Adipocyte (in vitro differentiated cells): Measurements from ENCODE around the gene AMT.

Source experiments
- DNase-seq: peaks from one replicate; pipeline ENCODE4 v3.0.0-alpha.2; 2015; ENCODE audit warnings: low read depth
- H3K27me3 ChIP-seq: replicated peaks from 2 replicates; pipeline ENCODE4 v1.7.0; 2013; ENCODE audit warnings: mild to moderate bottlenecking, low read length, moderate library complexity; ENCODE audit not compliant: control insufficient read depth, insufficient read depth
- H3K36me3 ChIP-seq: 2 replicates; pipeline ENCODE4 v1.7.0; 2013; ENCODE audit warnings: low read length, mild to moderate bottlenecking, moderate library complexity; ENCODE audit not compliant: control insufficient read depth, insufficient read depth, severe bottlenecking
- H3K4me1 ChIP-seq: 2 replicates; pipeline ENCODE4 v1.7.0; 2013; ENCODE audit warnings: mild to moderate bottlenecking, low read length, moderate library complexity; ENCODE audit not compliant: control insufficient read depth, insufficient read depth
- H3K4me3 ChIP-seq: 2 replicates; pipeline ENCODE4 v1.7.0; 2013; ENCODE audit warnings: mild to moderate bottlenecking, low read length, moderate library complexity
- H3K9ac ChIP-seq: 2 replicates; pipeline ENCODE4 v1.7.0; 2013; ENCODE audit warnings: mild to moderate bottlenecking, low read length, moderate library complexity
- H3K9me3 ChIP-seq: 2 replicates; pipeline ENCODE4 v1.7.0; 2013; ENCODE audit warnings: mild to moderate bottlenecking, low read length, moderate library complexity; ENCODE audit not compliant: control insufficient read depth

Gene AMT

DNA sequence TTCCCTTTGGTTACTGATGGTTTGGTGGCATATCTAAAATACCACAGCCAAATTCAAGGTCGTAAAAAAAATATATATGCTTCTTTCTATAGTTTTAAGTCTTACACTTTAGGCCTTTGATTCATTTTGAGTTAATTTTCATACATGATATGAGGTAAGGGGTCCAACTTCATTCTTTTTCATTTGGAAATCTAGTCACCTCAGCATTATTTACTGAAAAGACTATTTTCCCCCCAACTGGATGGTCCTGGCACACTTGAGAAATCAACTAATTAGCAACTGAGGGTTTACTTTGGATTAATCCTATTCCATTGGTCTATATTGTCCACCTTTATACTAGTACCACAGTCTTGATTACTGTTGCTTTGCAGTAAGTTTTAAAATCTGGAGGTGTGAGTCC lies 36.7 kb downstream of the AMT start:
- H3K9ac ChIP-seq, result no peak overlapping the region
- no peak for DNase-seq
- H3K27me3 ChIP-seq, result no peaks in the 10 kb centered on the region
- no peak overlapping the region for H3K4me3 ChIP-seq
- peaks cover 11% of the 10 kb centered on the region for H3K4me1 ChIP-seq
- no peaks in the 10 kb centered on the region for H3K9me3 ChIP-seq
- peaks cover 5% of the 10 kb centered on the region for H3K36me3 ChIP-seq

DNA sequence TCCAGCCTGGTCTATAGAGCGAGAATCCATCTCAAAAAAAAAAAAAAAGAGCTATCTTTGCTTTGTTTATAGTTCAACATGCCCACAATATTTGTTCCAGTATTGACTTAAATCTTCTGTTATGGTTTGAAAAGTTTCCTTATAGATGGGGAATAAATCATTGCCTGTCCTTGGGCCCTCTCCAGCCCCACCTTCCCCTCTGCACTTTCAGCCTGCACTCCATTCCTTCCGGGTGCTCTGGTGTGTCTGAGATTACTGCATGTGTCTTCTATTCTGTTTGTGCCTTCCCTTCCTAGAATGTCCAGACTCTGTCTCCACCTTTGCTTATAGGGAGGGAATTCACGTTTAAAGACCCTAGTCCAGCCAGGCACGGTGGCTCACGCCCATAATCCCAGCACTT lies 38.9 kb downstream of the AMT start:
- Histone ChIP-seq H3K4me3 (no peak overlapping the region), H3K9ac (no peak overlapping the region), H3K4me1 (peaks cover 19% of the 10 kb centered on the region), H3K27me3 (no peaks in the 10 kb centered on the region), H3K36me3 (peaks cover 3% of the 10 kb centered on the region), H3K9me3 (no peaks in the 10 kb centered on the region)
- DNase-seq, result no peak

DNA sequence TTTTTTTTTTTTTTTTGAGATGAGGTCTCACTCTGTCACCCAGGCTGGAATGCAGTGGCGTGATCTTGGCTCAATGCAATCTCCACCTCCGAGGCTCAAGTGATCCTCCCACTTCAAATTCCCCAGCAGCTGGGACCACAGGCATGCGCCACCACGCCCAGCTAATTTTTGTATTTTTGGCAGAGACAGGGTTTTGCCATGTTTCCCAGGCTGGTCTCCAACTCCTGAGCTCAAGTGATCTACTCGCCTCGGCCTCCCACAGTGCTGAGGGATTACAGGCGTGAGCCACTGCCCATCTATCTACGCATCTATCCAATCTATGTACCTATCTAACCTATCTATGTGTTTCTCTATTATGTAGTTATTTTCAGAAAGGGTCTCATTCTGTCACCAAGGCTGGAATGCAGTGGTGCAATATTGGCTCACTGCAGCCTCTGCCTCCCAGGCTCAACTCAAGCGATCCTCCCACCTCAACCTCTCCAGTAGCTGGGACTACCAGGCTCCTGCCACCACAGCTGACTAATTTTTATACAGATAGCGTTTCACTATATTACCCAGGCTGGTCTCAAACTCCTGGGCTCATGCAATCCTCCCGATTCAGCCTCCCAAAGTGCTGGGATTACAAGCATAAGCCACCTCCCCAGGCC lies 43.9 kb downstream of the AMT start:
- Histone ChIP-seq H3K36me3 (peaks cover 22% of the 10 kb centered on the region), H3K4me3 (peak overlapping the region; percentile 65), H3K9ac (no peak overlapping the region), H3K27me3 (no peaks in the 10 kb centered on the region), H3K4me1 (peaks cover 16% of the 10 kb centered on the region), H3K9me3 (no peaks in the 10 kb centered on the region)
- peak; percentile 63 for DNase-seq

DNA sequence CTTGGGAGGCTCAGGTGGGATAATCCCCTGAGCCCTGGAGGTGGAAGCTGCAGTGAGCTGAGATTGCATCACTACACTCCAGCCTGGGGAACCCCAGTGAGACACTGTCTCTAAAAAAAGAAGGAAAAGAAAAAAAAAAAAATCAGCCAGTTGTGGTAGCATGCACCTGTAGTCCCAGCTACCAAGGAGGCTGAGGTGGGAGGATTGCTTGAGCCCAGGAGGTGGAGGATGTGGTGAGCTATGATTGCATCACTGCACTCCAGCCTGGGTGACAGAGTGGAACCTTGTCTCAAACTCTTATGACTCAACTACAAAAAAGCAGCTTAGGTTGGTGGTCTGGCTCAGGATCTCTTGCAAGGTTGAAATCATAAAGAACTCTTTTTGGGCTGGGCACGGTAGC lies 44.8 kb downstream of the AMT start:
- Histone ChIP-seq H3K27me3 (no peaks in the 10 kb centered on the region), H3K4me1 (peaks cover 16% of the 10 kb centered on the region), H3K9me3 (no peaks in the 10 kb centered on the region), H3K4me3 (no peak overlapping the region), H3K36me3 (peaks cover 31% of the 10 kb centered on the region), H3K9ac (no peak overlapping the region)
- DNase-seq, result peak; percentile 43

DNA sequence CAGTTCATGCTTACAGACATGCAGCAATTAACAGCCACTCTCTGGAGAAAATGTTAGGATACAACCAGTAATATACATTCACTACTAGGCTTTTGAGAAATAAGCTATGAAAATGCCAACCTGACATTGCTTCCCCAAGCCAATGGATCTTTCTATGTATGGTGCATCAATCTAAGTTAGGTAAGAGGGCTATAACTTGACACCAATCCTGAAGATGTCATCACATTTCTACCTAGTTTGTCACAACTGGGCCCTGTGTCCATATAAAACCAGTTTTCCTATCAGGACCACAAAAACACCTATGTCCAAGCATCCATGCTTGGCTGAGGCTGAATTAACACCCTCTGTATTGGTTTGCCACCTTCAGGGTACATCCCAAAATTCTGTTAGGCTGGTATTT lies 50.3 kb downstream of the AMT start:
- Histone ChIP-seq H3K4me3 (no peak overlapping the region), H3K9me3 (no peaks in the 10 kb centered on the region), H3K27me3 (no peaks in the 10 kb centered on the region), H3K9ac (no peak overlapping the region), H3K4me1 (no peaks in the 10 kb centered on the region), H3K36me3 (peaks cover 75% of the 10 kb centered on the region)
- DNase-seq, result no peak

DNA sequence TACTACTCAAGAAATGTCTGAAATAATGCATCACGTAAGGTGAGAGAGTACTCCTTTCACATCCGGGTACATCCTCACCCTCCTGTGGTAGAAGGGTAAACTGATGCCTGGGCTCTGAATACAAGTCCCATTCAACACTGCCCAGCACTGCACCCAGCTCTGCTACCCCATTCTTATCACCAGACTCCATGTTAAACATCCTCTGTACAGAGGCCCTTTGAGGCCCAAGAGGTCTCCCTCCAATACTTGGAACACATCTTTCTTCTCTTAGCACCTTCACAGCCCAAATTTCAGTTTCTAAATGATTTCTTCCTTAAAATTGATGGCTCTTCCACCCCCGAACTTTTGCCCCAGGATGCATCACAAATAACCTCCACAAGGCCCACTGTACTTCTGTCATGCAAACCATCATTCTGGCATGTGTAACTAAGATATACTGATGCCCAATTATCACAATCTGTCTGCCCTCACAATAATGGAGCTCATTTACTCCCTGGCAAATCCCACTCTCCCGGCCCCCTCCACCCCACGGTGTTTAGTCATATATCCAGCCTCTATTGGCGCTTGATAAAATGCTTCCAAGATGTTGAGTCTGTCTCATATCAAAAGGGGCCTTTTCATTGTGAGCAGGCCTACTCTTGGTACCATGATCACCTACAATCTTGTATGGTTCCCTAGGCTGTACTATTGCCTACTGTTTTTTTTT lies 51.5 kb downstream of the AMT start:
- Histone ChIP-seq H3K27me3 (no peaks in the 10 kb centered on the region), H3K4me3 (no peak overlapping the region), H3K9ac (no peak overlapping the region), H3K9me3 (no peaks in the 10 kb centered on the region), H3K36me3 (peaks cover 87% of the 10 kb centered on the region), H3K4me1 (no peaks in the 10 kb centered on the region)
- DNase-seq, result no peak
